Iris pigment epithelial cell (primary cell): ENCODE measurements around the gene CR2.
A peak's percentile ranks its signal among the peaks of the same experiment; 100 is the strongest.
"Not testable (repeated sequence)": the region's sequence is repeated elsewhere in the genome, so short reads cannot be mapped to it uniquely, and the experiment has no call there.

Experiments
- DNase-seq: peaks from one replicate; pipeline ENCODE4 v3.0.0-alpha.2; 2011; ENCODE audit warnings: low read depth

Gene CR2

DNA sequence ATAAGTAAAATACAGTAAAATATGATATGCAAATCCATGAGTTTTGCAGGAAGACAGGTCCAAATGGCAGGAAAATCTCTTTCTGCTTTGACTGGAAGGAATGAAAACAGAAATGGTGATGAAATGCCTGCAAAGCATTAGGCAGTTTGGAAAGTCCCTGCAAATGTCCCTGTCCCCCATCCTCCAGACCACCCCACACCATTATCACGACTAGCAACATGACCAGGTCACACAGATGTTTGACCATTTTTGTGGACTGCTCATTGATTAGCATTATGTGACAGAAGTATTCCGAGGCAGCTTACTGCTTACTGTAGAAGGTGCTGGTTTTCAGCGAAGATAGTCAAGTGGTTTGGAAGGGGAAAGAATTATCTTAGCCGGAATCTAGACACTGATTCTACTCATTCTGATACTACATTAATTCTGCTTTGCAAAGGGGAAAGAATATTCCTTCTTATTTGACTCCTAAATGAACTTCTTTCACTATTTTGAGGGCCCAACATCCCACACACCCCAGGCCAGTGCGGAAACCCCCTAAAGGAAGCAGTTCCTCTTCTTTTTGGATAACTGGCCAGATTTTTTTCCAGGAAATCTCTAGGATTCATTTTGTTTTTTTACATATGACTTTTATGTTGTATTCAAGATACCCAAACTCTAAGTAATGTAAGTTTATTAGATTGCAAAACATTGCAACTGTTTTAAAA is 9.5 kb upstream of the CR2 start:
- DNase-seq: no peak

DNA sequence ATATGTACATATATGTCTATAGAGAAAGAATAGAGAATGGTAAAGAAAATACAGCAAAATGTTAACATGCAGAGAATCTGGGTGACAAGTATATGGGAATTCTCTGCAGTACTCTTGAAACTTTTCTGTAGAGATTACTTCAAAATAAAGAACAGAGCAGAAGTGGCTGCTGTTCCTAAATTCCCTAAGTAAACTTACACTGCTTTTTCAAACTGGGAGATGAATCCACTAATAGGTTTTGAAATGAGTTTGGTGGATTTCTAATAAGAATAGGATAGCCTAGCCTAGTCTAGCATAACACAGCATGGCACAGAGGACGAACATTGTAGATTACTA is 450 bp upstream of the CR2 start:
- no peak for DNase-seq

DNA sequence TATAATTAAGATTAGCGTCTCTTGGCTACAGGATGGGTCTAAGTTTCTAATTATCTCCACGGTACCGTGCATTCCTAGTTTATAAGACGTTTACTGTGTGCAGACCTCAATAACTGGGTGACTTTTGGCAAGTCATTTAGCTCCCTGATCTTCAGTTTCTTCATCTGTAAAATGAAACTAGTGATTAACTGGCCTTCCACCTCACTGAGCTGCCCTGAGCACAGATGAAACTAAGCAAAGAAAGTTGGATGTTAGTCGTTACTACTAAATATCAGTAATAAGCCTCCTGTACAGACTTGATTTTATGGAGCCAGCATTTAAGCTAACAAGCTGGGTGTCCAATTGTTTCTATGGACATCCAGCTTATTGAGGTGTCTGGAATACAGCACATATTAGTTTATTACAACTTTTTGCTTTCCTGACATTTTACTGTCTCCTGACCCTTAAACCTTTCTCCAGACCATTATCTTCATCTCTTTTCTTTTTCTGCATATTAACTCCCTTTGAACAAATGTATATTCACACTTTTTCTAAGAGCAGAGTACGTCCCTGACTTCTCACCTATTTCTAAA is 1.1 kb downstream of the CR2 start:
- DNase-seq: no peak

DNA sequence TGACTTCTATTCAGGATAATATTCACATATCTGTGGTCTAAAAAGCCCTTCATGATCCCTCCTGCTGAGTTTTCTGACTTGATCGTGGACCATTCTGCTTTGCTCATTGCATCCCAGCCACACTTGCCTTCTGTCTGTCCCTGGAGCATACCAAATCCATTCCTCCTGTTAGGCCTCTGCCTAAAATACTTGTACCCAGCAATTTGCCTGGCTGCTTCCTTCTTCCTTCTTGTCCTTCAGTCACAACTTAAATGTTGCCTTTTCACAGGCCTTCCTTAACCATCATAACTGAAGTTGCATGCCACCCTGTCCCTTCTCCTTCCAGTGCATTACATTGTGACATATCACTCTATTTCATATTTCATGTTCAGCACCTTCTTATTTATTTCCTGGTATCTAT is 4.3 kb downstream of the CR2 start:
- DNase-seq: no peak

DNA sequence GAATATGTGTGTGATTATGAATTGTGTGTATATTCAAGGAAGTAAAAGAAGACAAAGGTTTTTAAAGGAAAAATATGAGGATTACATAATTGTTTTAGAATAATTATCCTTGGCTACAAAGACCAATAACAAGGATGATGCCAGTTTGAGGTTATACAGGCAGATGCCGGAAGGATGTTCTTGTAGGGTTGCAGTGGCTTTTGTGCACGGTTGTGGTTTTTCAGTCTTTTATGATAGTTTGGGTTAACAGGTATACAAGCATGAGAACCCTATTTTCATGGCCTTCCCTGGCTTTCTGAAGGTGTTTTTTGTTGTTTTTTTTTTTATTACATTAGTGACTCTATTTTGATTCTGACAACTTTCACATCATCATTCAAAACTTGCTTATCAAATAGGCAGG is 4.9 kb downstream of the CR2 start:
- DNase-seq: no peak

DNA sequence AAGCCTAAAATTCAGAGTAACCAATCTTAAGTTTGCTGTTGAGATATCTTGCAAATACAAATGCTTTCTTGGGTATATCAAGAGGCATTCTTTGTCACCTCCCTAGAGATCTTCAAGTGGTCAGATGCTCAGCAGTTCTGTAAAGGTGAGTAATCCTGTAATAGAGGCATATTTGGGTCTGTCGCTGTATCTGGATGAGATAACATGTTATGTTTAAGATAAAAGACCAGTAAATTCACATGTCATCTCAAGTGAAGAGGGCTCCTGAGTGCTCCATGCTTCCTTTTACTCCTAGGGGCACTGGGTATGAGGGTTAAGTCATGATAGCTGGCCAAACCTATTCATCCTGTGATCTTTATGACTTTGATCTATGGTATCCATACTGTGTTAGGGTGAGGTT is 7.5 kb downstream of the CR2 start:
- DNase-seq: no peak

DNA sequence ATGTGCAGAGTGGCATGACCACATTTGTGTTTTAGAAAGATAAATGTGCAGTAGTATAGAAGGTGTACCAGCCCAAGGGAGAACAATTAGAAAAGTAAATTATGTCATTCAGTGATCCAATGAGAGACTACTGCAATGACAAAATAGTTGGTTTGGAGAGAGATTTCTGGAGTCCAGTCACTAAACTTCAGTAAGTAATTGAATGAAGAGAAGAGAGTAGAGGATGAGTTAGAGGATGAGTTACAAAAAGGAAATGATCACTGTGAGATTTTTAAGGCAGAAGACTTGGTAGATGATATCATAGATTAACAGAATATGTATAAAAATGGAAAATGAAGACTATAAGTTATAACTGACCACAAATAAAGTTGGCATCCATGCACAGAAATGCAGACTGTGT is 8.4 kb downstream of the CR2 start:
- DNase-seq: no peak

DNA sequence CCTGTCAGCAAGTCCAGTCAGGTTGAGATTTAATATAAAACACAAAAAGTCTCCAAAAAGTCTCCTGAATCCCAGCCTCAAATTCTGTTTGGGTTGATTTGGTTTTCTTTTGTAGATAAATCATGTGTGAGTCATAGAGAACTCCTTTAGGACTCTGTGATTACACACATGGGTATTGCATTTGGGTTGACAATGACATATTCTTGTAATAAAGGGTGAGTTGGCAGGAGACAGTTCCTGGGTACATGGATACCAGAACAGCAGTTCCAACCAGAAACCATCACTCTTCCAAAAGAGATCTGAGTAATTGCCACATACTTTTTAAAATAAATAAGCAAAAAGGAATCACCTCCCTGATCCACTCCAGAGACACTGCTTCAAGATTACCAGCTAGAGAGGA is 8.9 kb downstream of the CR2 start:
- no peak for DNase-seq

DNA sequence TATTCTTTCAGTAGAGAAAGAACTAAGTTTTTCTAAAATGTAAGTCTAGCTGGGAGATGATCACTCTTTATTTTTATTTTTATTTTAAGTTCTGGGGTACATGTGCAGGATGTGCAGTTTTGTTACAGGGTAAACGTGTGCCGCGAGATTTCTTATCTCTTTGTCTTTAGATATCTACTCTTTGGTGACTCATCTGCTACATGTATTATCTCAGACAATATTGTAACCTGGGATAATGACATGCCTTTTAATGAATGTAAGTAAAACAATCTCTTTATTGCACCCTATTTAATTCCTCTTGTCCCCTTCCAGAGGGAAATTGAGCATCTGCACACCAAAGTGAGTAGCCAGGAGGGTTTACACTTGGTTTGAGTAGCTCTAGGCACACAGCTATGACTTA is 9.4 kb downstream of the CR2 start:
- no peak for DNase-seq

DNA sequence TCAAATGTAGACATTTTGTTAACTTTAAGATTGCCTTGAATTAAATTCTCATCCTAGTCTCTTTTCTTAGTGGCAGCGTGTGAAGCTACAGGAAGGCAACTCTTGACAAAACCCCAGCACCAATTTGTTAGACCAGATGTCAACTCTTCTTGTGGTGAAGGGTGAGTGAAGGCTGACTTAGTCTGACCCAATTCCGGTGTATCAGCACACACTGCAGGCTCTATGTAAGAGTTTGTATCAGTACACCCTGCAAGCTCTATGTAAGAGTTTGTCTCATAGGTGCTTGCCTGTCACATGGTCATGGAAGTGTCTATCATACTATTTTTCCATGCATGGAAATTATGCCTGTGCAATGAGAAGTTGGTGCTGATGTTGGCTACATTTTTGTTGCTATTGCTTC is 16.8 kb downstream of the CR2 start:
- no peak for DNase-seq

DNA sequence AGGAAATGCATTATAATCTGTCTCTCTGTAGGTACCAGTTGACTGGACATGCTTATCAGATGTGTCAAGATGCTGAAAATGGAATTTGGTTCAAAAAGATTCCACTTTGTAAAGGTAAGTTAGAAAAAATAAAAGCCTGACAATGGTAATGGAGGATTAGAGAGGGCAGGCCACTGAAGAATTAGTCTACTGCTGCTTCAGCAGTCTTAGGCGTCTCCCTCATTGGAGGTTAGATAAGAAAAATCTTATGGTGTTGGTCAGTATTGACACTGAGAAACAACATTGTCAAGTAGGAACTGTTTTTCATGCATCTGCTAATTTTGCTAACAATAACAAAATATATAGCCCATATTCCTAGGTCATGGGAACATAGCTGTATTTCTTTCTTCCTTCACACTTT is 20.1 kb downstream of the CR2 start:
- no peak for DNase-seq

DNA sequence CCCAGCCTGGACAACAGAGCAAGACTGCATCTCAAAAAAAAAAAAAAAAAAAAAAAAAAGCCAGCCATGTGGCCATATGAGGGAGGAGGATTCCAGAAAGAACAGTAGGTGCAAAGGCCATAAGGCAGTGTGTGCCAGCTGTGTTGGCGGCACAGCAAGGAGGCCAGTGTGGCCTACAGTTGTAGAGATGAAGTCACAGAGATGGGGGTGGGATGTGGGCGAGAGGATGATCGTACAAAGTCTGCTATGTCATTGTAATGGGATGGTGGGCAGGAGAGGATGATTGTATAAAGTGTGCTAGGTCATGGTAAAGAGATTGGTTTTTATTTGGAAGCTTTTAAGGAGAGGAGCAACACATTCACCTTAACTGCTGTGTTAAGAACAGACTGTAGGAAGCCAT is 32.1 kb downstream of the CR2 start:
- no peak for DNase-seq

DNA sequence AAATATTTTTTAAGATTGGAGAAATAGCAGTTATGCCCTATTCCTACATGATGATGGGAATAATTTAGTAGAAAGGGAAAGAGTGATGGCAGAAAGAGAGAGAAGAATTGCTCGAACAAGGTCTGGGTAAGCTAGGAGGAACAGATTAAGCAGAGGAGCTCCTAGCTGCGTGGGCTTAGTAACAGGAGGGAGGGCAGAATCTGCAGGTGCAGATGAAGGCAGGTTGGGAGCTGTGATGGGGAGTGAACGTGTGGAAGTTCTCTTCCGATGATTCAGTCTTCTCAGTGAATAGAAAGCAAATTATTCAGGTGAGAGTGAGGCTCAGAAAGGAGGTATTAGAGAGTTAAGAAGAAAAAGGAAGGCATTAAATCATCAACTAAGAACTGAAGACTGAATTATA is 33.5 kb downstream of the CR2 start:
- DNase-seq: no peak

DNA sequence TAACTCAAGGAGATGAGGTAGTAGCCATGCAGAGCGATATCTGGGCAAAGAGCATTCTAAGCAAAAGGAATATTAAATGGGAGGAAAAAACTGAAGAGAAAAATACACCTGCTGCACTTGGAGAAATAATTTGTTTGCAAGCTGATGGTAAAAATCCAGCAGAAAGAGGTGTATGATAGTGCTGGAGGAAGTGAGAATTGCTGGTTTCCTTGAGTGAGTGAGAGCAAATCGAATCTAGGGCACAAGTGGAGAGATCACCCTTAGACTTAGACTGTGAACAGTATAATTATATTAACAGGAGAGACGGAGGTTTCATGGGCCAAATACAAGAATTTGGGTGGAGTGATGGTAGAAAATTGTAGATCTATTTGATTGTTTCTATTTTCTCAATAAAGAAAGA is 39.1 kb downstream of the CR2 start:
- DNase-seq: no peak

DNA sequence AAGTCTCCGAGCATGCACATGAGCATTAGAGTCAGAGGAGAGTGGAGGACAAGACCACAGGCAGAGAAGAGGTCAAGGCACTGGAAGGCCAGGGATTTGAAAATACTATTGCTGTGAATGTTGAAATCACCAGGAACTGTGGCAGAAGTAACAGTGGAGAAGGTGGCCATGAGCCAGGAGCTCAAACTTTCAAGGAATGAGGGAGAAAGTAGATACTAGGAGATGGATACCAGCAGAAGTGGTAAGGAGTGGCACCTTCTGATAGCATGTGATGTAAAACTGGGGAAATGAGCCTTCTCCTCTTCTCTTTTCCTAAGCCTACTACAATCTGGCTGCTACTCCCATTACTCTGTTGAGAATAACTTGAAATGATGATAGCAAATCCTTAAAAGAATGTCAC is 40.0 kb downstream of the CR2 start:
- no peak for DNase-seq

DNA sequence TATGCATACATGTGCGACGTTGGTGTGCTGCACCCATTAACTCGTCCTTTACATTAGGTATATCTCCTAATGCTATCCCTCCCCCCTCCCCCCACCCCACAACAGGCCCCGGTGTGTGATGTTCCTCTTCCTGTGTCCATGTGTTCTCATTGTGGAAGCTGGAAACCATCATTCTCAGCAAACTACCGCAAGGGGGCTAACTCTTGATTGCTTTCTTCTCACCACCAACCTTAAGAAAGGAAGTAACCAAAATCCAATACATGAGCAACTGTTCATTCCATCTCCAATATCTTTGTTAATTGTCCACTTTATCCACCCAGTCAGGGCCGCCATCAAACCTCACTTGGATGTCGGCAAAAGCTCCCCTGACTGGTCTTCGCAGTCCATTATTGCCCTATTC is 41.2 kb downstream of the CR2 start:
- DNase-seq: not testable (repeated sequence)

DNA sequence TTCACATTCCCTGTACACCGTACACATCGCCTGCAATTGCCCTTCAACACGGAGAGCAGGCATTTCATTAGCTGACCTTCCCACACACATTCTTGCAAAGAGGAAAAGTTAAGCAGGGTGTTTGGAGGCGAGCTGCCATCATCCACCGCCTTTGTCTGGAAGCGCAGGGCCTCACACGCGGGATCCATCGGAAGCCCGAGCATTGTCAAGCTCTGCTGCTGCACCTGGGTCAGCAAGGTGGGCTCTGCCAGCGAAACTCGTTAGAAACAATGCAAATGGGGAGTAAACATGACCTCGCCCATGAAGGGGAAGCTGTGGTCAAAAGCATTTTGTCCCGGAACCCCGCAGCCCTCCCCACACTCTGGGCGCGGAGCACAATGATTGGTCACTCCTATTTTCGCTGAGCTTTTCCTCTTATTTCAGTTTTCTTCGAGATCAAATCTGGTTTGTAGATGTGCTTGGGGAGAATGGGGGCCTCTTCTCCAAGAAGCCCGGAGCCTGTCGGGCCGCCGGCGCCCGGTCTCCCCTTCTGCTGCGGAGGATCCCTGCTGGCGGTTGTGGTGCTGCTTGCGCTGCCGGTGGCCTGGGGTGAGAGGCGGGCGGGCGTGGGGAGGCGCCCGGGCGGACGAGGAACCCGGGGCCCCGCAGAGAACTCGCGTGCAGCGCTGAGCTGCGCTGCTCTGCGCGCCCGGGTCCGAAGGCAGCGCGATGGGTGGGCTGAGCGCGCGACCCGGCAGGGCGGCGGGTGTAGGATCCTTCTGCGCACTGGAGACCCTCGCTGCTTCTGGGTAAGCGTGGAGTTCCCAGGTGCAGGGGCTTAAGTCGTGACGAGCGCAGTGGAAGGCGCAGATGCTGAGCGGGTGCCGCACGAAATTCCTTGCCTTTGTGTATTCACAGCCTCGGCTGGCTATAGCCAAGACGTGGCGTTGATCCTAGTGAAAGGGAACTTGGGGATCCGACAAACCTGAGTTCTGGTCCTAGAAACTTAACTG is 42.0 kb downstream of the CR2 start, which contains the start of gene CR1:
Gene CR1 (plus strand): TSS at position 357 of the 992 bp plus-strand sequence. CDS start 111 bp downstream, at position 468.
- DNase-seq: no peak

DNA sequence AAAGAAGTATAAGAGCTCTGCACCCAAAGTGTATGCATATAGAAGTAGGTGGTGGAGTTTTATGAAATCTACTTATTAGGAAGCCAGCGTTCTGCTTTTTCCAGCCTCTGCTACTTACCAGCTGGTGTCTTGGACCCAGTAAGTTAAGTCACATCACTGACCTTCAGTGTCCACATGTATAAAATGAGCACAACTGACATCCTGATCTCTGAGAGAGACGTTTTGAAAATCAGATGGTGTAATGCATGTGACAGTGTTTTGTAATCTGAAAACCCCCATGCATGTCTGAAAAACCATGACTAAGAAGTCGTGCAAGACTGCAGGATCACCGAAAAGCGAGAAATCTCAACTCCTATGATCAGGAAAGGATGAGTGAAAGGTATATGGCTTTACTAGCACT is 43.8 kb downstream of the CR2 start:
- DNase-seq: no peak

DNA sequence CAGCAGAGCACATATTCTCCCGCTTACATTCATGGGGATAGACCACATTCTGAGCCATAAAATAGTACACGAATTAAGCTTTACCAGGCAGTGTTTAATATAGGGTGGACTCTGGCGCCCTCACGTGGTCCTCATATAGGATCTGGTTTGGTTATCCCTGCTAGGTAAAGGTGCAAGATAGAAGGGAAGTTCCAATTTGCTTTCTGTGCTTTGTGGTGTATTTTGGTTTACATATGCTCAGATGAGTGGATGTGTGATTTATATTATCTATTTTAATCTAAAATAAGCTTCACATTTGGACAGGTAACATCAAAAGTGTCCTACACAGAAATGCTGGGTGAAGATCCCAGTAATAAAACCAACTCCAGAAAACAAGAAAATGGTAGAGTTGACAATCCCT is 45.4 kb downstream of the CR2 start:
- DNase-seq: peak; percentile 75

DNA sequence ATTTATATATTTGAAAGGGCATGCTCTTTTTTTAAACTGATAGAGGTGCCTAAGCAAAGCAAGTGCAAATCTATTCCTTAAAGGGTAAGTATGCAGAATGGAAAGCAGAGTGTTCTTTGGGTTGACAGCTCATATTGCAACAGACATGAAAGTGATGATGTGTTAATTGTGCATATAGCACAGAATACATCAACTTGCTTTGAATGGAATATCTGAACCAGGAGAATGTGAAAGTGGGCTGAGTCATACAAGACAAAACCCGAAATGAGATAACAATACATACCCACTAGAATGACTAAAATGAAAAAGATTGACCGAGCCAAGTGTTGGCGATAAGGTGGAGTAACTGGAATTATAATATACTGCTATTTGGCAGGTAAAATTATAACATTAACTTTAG is 46.2 kb downstream of the CR2 start:
- DNase-seq: no peak

DNA sequence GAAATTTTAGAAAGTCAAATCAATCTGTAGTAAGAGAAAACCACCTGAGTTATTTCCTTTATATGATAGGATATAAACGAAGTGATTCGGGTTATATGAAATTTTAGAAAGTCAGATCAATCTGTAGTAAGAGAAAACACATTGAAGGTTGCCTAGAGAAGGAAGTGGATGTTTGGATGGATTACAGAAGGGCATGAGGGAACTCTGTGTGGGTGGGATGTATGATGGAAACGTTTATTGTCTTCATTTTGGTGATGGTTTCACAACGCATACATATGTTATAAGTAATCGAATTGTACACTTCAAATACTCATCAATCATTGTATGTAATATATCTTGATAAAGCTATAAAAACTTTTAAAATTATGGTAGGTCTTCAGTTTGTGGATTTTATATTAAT is 46.9 kb downstream of the CR2 start:
- DNase-seq: no peak

DNA sequence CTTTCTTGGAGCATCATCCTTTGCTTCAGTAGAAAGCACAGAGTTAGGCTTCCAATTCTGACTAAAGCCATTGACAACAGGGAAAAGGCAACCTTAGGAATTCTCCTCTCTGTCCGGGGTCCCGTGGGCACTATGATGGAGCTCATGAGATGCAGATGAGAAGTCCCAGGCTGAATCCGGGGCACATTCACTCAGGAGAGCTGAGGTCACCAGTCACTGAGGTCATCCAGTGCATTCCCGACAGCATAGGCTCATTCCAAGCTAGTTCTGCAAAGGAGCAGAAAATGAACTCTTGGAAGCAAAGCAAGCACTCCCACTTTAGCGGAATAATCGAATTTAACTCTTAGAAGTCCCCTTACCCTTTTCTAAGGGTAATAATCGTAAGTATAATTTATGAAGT is 48.6 kb downstream of the CR2 start:
- DNase-seq: no peak

DNA sequence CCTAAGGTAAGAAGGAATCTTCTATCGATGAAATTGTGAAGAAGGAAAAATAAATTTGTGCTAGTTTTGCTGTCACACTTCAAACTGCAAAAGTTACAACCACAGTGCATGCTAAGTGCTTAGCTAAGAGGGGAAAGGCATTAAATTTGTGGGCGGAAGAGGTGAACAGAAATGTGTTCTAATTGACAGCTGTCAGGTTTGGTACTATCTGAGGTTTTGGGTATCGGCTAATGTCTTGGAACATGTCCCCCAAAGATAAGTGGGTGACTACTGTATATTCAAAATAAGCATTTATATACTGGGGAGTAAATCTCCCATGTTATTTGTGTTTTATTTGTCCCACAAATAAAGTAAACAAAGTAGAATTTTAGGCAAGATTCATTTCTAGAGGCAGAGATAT is 49.8 kb downstream of the CR2 start:
- DNase-seq: no peak
